B cell (primary cell): Measurements from ENCODE around the gene VTI1A.

ENCODE experiments used
- EZH2 ChIP-seq: IDR thresholded peaks from 2 replicates; pipeline ENCODE4 v1.6.1; 2012; ENCODE audit warnings: borderline replicate concordance, low read depth, mild to moderate bottlenecking, moderate library complexity, low read length; ENCODE audit not compliant: insufficient read depth, poor library complexity, severe bottlenecking
- TF ChIP-seq, protein P1 (sequence below): fragments of 200-600 bp; IDR thresholded peaks from one replicate; pipeline ENCODE4 v1.8.0; 2022; ENCODE audit warnings: antibody characterized with exemption, mild to moderate bottlenecking

DNA sequence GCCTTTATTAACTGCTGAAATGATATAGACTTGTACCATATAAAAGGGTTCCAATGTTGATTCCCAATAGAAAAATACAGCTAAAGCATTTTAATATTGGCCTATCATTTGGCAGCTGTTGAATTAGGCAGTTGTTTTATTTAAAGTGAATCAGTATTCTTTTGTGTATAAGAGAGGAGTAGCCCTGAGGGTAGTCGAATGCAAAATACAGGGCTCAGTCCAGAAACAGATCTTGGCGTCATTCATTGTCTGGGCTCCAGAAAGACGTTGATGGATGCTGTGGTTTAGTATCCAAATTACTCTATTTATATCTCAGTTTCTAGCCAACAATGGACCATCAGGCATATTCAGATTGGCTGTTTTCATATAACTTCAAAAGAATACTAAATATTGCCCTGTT, 193.6 kb downstream of the VTI1A start:
- TF ChIP-seq, protein P1, sequence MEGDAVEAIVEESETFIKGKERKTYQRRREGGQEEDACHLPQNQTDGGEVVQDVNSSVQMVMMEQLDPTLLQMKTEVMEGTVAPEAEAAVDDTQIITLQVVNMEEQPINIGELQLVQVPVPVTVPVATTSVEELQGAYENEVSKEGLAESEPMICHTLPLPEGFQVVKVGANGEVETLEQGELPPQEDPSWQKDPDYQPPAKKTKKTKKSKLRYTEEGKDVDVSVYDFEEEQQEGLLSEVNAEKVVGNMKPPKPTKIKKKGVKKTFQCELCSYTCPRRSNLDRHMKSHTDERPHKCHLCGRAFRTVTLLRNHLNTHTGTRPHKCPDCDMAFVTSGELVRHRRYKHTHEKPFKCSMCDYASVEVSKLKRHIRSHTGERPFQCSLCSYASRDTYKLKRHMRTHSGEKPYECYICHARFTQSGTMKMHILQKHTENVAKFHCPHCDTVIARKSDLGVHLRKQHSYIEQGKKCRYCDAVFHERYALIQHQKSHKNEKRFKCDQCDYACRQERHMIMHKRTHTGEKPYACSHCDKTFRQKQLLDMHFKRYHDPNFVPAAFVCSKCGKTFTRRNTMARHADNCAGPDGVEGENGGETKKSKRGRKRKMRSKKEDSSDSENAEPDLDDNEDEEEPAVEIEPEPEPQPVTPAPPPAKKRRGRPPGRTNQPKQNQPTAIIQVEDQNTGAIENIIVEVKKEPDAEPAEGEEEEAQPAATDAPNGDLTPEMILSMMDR: no peak
- no peak for TF ChIP-seq EZH2
